Right cardiac atrium (tissue), 5 donors: Measurements from ENCODE around the gene TOR1B. TPM values are rescaled to one million over a fixed set of nuclear protein-coding genes. Genes with fewer than 3 reads are reported as not detected.

Source experiments
- polyA plus RNA-seq: library from polyadenylated mRNA; stranded (reverse); fragments of 200-250 nt; gene quantifications from one replicate; pipeline ENCODE4 v1.2.3, GENCODE V29; 2013
- total RNA-seq, 4 donors: library from RNA; stranded (reverse); fragmentation: NEBNext Ultra II Directional; extraction: Animal tissue kit (Norgen Biotek cat#: 25700); gene quantifications; one replicate each; pipeline ENCODE4 v1.2.1, GENCODE V29; 2021
- donor health status: healthy with polysubstance abuse.
- donor health status: DM: no; HTN: yes; CAD: no.
- donor health status: DM: no; HTN: no; CAD: no.
- donor health status: DM: no; HTN: yes; CAD: no; lungs with severe emphysema.
- donor health status: DM: yes; HTN: yes; CAD: no.

The TOR1B gene
- total and polyA plus RNA-seq, 5 donors = 8.8 to 12.2 (median 10.0) TPM

Other genes starting within 250 kb of the TOR1B start
- gene C9orf50, start 182.1 kb upstream of the TOR1B start, total RNA-seq = under 1 TPM in 1 of 4 donors, not detected in 3; 0.20 TPM
- not detected for gene C9orf50, start 182.1 kb upstream of the TOR1B start, polyA plus RNA-seq
- 10 to 100 TPM; 45.0 to 55.2 (median 48.6) TPM for gene NTMT1, start 177.0 kb upstream of the TOR1B start, total RNA-seq
- gene NTMT1, start 177.0 kb upstream of the TOR1B start, polyA plus RNA-seq = 78.1 TPM
- 10 to 100 TPM in 3 of 4 donors, 1 to 10 TPM in 1; 9.1 to 10.7 (median 10.2) TPM for gene ASB6, start 161.0 kb upstream of the TOR1B start, total RNA-seq
- gene ASB6, start 161.0 kb upstream of the TOR1B start, polyA plus RNA-seq = 9.8 TPM
- gene PRRX2, start 137.5 kb upstream of the TOR1B start, total RNA-seq = 1 to 10 TPM; 1.8 to 5.7 (median 3.7) TPM
- gene PRRX2, start 137.5 kb upstream of the TOR1B start, polyA plus RNA-seq = 2.6 TPM
- gene PTGES, start 50.1 kb upstream of the TOR1B start, total RNA-seq = 1 to 10 TPM; 1.9 to 9.6 (median 6.1) TPM
- 3.7 TPM for gene PTGES, start 50.1 kb upstream of the TOR1B start, polyA plus RNA-seq
- 10 to 100 TPM; 18.0 to 22.4 (median 19.6) TPM for gene TOR1A, start 21.0 kb downstream of the TOR1B start, total RNA-seq
- gene TOR1A, start 21.0 kb downstream of the TOR1B start, polyA plus RNA-seq = 16.1 TPM
- gene C9orf78, start 32.1 kb downstream of the TOR1B start, total RNA-seq = 10 to 100 TPM; 31.9 to 40.9 (median 33.9) TPM
- gene C9orf78, start 32.1 kb downstream of the TOR1B start, polyA plus RNA-seq = 55.9 TPM
- 10 to 100 TPM; 15.3 to 18.4 (median 16.7) TPM for gene USP20, start 32.3 kb downstream of the TOR1B start, total RNA-seq
- gene USP20, start 32.3 kb downstream of the TOR1B start, polyA plus RNA-seq = 12.9 TPM
- 10 to 100 TPM; 26.2 to 27.5 (median 26.6) TPM for gene FNBP1, start 240.0 kb downstream of the TOR1B start, total RNA-seq
- 10.8 TPM for gene FNBP1, start 240.0 kb downstream of the TOR1B start, polyA plus RNA-seq